SU-DHL-6 (cell line): Measurements from ENCODE around the gene GMIP.

ENCODE experiments used
- H2AFZ ChIP-seq: fragments of 200-600 bp; sonication (generic); 2 replicates; pipeline ENCODE4 v1.6.1; 2014; ENCODE audit warnings: low read depth, mild to moderate bottlenecking, moderate library complexity, mixed read lengths, antibody characterized with exemption, low read length; ENCODE audit not compliant: severe bottlenecking
- H3F3A ChIP-seq: fragments of 200-600 bp; shearing (Covaris generic); 2 replicates; pipeline ENCODE4 v1.6.0; 2016; ENCODE audit warnings: antibody characterized with exemption, mild to moderate bottlenecking; ENCODE audit not compliant: insufficient read depth
- H3K27ac ChIP-seq: fragments of 200-600 bp; sonication (generic); 2 replicates; pipeline ENCODE4 v1.5.1; 2016; ENCODE audit warnings: low read depth, mild to moderate bottlenecking, low read length, moderate library complexity, mixed read lengths
- H3K27me3 ChIP-seq: fragments of 200-600 bp; sonication (generic), shearing (Covaris generic); 2 replicates; pipeline ENCODE4 v1.6.0; 2014; ENCODE audit warnings: mild to moderate bottlenecking, low read length
- H3K36me3 ChIP-seq: fragments of 200-600 bp; sonication (generic); 2 replicates; pipeline ENCODE4 v1.6.1; 2014; ENCODE audit warnings: mild to moderate bottlenecking, low read length, mixed read lengths
- H3K4me2 ChIP-seq: fragments of 300-600, 200-600 bp; shearing (Covaris generic), sonication (generic); 2 replicates; pipeline ENCODE4 v1.6.0; 2014; ENCODE audit warnings: low read length, low read depth, mild to moderate bottlenecking; ENCODE audit not compliant: poor library complexity, severe bottlenecking
- H3K4me3 ChIP-seq: fragments of 200-600 bp; sonication (generic); 2 replicates; pipeline ENCODE4 v1.5.1; 2014; ENCODE audit warnings: antibody characterized with exemption, low read length, mild to moderate bottlenecking, mixed read lengths; ENCODE audit not compliant: insufficient read depth, poor library complexity, severe bottlenecking
- H3K79me2 ChIP-seq: fragments of 200-600 bp; sonication (generic); 2 replicates; pipeline ENCODE4 v1.6.1; 2014; ENCODE audit warnings: mild to moderate bottlenecking, low read length, moderate library complexity; ENCODE audit not compliant: insufficient read depth
- H3K9ac ChIP-seq: fragments of 200-600 bp; sonication (generic); 2 replicates; pipeline ENCODE4 v1.7.0; 2014; ENCODE audit warnings: mild to moderate bottlenecking, low read length
- H3K9me2 ChIP-seq: fragments of 200-600 bp; sonication (generic); replicated peaks from 2 replicates; pipeline ENCODE4 v1.6.1; 2014; ENCODE audit warnings: low read length; ENCODE audit not compliant: insufficient read depth
- H3K9me3 ChIP-seq: fragments of 200-600 bp; sonication (generic); 2 replicates; pipeline ENCODE4 v1.6.1; 2014; ENCODE audit warnings: low read length, mixed read lengths; ENCODE audit not compliant: insufficient read depth
- H4K20me1 ChIP-seq: fragments of 200-600 bp; sonication (generic); 2 replicates; pipeline ENCODE4 v1.6.1; 2014; ENCODE audit warnings: low read depth, mild to moderate bottlenecking, antibody characterized with exemption, low read length, moderate library complexity, mixed read lengths
- CTCF ChIP-seq: fragments of 200-600 bp; sonication (generic); IDR thresholded peaks from one replicate; pipeline ENCODE4 v1.5.1; 2017; ENCODE audit warnings: antibody characterized with exemption, mild to moderate bottlenecking, low read length, moderate library complexity; ENCODE audit not compliant: insufficient read depth, poor library complexity, severe bottlenecking
- EZH2phosphoT487 ChIP-seq: fragments of 200-600 bp; sonication (generic), shearing (Covaris generic); conservative IDR thresholded peaks from 2 replicates; pipeline ENCODE4 v1.6.1; 2018; ENCODE audit warnings: mild to moderate bottlenecking, antibody characterized with exemption, low read length, moderate library complexity, mixed read lengths

GMIP gene

GRCh38 chr19:19588546-19588945, 54.9 kb downstream of the GMIP start:
- no peaks in the 10 kb centered on the region for H3K36me3 ChIP-seq
- H3K27ac ChIP-seq = no peak overlapping the region
- no peak overlapping the region for H3K9ac ChIP-seq
- no peaks in the 10 kb centered on the region for H3K79me2 ChIP-seq
- H3K27me3 ChIP-seq = no peaks in the 10 kb centered on the region
- no peaks in the 10 kb centered on the region for H3K9me2 ChIP-seq
- H4K20me1 ChIP-seq = no peaks in the 10 kb centered on the region
- no peaks in the 10 kb centered on the region for H3F3A ChIP-seq
- no peak overlapping the region for H2AFZ ChIP-seq
- no peaks in the 10 kb centered on the region for H3K9me3 ChIP-seq
- H3K4me2 ChIP-seq = no peak overlapping the region
- H3K4me3 ChIP-seq = no peak overlapping the region
- TF ChIP-seq CTCF (no peak), EZH2phosphoT487 (no peak)

- no peak overlapping the region for H3K4me2 ChIP-seq
- no peaks in the 10 kb centered on the region for H3K36me3 ChIP-seq
- H3K79me2 ChIP-seq = no peaks in the 10 kb centered on the region
- no peaks in the 10 kb centered on the region for H3K27me3 ChIP-seq
- no peak overlapping the region for H3K9ac ChIP-seq
- H3K4me3 ChIP-seq = no peak overlapping the region
- no peak overlapping the region for H2AFZ ChIP-seq
- no peak overlapping the region for H3K27ac ChIP-seq
- H3F3A ChIP-seq = no peaks in the 10 kb centered on the region
- H4K20me1 ChIP-seq = no peaks in the 10 kb centered on the region
- no peaks in the 10 kb centered on the region for H3K9me2 ChIP-seq
- H3K9me3 ChIP-seq = no peaks in the 10 kb centered on the region
- TF ChIP-seq CTCF (no peak), EZH2phosphoT487 (no peak)
These were observed 55.7 kb downstream of the GMIP start for GRCh38 chr19:19587771-19588170.

- Histone ChIP-seq H3K9me2 (no peaks in the 10 kb centered on the region), H3F3A (no peaks in the 10 kb centered on the region), H3K27ac (no peak overlapping the region), H3K79me2 (no peaks in the 10 kb centered on the region), H2AFZ (no peak overlapping the region), H3K4me2 (no peak overlapping the region), H3K4me3 (no peak overlapping the region), H4K20me1 (no peaks in the 10 kb centered on the region), H3K27me3 (no peaks in the 10 kb centered on the region), H3K36me3 (no peaks in the 10 kb centered on the region), H3K9ac (no peak overlapping the region), H3K9me3 (no peaks in the 10 kb centered on the region)
- no peak for TF ChIP-seq CTCF
- no peak for TF ChIP-seq EZH2phosphoT487
These were observed 59.1 kb downstream of the GMIP start for GRCh38 chr19:19584356-19584755.

DNA sequence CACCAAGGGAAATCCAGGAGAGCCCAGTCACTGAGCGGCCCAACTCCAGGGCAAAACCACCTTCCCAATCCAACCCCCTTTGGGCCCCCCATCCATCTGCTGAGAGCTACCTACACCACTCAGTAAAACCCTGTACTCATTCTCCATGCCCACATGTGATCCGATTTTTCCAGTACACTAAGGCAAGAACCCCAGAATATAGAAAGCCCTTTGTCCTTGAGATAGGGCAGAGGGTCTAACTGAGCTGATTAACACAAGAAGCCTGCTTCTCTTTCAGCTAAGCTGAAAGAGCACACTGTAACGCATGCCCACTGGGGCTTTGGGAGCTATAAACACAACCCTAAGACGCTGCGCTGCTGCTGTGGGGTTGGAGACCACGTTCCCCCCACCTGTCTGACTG, 61.0 kb downstream of the GMIP start:
- H3K9me3 ChIP-seq = no peaks in the 10 kb centered on the region
- no peak overlapping the region for H2AFZ ChIP-seq
- no peaks in the 10 kb centered on the region for H3F3A ChIP-seq
- no peaks in the 10 kb centered on the region for H3K79me2 ChIP-seq
- H3K9me2 ChIP-seq = no peaks in the 10 kb centered on the region
- H3K9ac ChIP-seq = no peak overlapping the region
- no peak overlapping the region for H3K4me2 ChIP-seq
- no peak overlapping the region for H3K27ac ChIP-seq
- H3K27me3 ChIP-seq = no peaks in the 10 kb centered on the region
- no peaks in the 10 kb centered on the region for H4K20me1 ChIP-seq
- no peaks in the 10 kb centered on the region for H3K36me3 ChIP-seq
- no peak overlapping the region for H3K4me3 ChIP-seq
- no peak for TF ChIP-seq EZH2phosphoT487
- TF ChIP-seq CTCF = no peak
